Measurements from ENCODE around the gene KIAA1586.
"Not testable (repeated sequence)": the region's sequence is repeated elsewhere in the genome, so short reads cannot be mapped to it uniquely, and the experiment has no call there.

KIAA1586 gene

GRCh38 chr6:57046332-57047256 is at the start of gene KIAA1586:
Gene KIAA1586, plus strand, starts transcription at chr6:57046693. Its CDS starts 63 bp downstream, at chr6:57046756.
- DNase-seq, result peak; percentile 46 to 97 (median 87)

- DNase-seq, result no peak
Measured at GRCh38 chr6:56999049-56999448, 47.4 kb upstream of the KIAA1586 start.

GRCh38 chr6:56999748-57000147 is 46.7 kb upstream of the KIAA1586 start:
- not testable (repeated sequence) for DNase-seq

- DNase-seq, result no peak
Measured at GRCh38 chr6:57002197-57002596, 44.3 kb upstream of the KIAA1586 start.

GRCh38 chr6:57004292-57004691 is 42.2 kb upstream of the KIAA1586 start:
- DNase-seq, result no peak

- DNase-seq, result no peak
Measured at GRCh38 chr6:57006101-57006500, 40.4 kb upstream of the KIAA1586 start.

GRCh38 chr6:57008069-57008468 is 38.4 kb upstream of the KIAA1586 start:
- not testable (repeated sequence) for DNase-seq

- no peak for DNase-seq
Measured at GRCh38 chr6:57013521-57013926, 33.0 kb upstream of the KIAA1586 start.

GRCh38 chr6:57017069-57017468 is 29.4 kb upstream of the KIAA1586 start:
- DNase-seq, result no peak

- no peak for DNase-seq
Measured at GRCh38 chr6:57017841-57018240, 28.7 kb upstream of the KIAA1586 start.

GRCh38 chr6:57019434-57019833 is 27.1 kb upstream of the KIAA1586 start:
- DNase-seq, result no peak

- peak in 1 of 51 donors; percentile 9 for DNase-seq
Measured at GRCh38 chr6:57021086-57021720, 25.3 kb upstream of the KIAA1586 start.

- DNase-seq, result no peak
Measured at GRCh38 chr6:57024321-57024720, 22.2 kb upstream of the KIAA1586 start.

GRCh38 chr6:57024775-57025174 is 21.7 kb upstream of the KIAA1586 start:
- DNase-seq, result no peak

- no peak for DNase-seq
Measured at GRCh38 chr6:57026001-57026400, 20.5 kb upstream of the KIAA1586 start.

- no peak for DNase-seq
Measured at GRCh38 chr6:57027301-57027700, 19.2 kb upstream of the KIAA1586 start.

GRCh38 chr6:57029213-57029612 is 17.3 kb upstream of the KIAA1586 start:
- DNase-seq, result no peak

- no peak for DNase-seq
Measured at GRCh38 chr6:57033228-57033627, 13.3 kb upstream of the KIAA1586 start.

- DNase-seq, result no peak
Measured at GRCh38 chr6:57035549-57035948, 10.9 kb upstream of the KIAA1586 start.

GRCh38 chr6:57038906-57039305 is 7.6 kb upstream of the KIAA1586 start:
- no peak for DNase-seq

- DNase-seq, result no peak
Measured at GRCh38 chr6:57040011-57040410, 6.5 kb upstream of the KIAA1586 start.

- not testable (repeated sequence) for DNase-seq
Measured at GRCh38 chr6:57044061-57044460, 2.4 kb upstream of the KIAA1586 start.

- DNase-seq, result no peak
Measured at GRCh38 chr6:57044568-57044967, 1.9 kb upstream of the KIAA1586 start.

All from hypothalamus (tissue), 51 donors.